Right lobe of liver (tissue), 6 donors: ENCODE results near the gene ANKRD63. TPM values are rescaled to one million over a fixed set of nuclear protein-coding genes. Genes with fewer than 3 reads are reported as not detected.

ENCODE experiments used
- ATAC-seq, 4 donors: fragments of 200-7000 bp; cut with Tn5 transposase; one replicate each; pipeline ENCODE4 v1.9.1; 2020; ENCODE audit warnings: mild to moderate bottlenecking in 4 of 4, moderate library complexity in 4 of 4
- DNase-seq, 3 donors: peaks; one replicate each; pipeline ENCODE4 v3.0.0-alpha.2; 2020
- H3K27ac ChIP-seq, 3 donors: fragments of 200-600 bp; one replicate each; pipeline ENCODE4 v1.8.0; 2022
- H3K27me3 ChIP-seq, 2 donors: fragments of 200-600 bp; one replicate each; pipeline ENCODE4 v1.8.0; 2022
- H3K36me3 ChIP-seq, 4 donors: fragments of 200-600 bp; sonication (generic) in 1 of 4; one replicate each; pipeline versions ENCODE4 v1.5.1 to v1.8.0; 2017 to 2022; ENCODE audit warnings: control low read depth in 1 of 4
- H3K4me1 ChIP-seq, 4 donors: fragments of 200-600 bp; sonication (generic) in 1 of 4; one replicate each; pipeline versions ENCODE4 v1.5.1 to v1.8.0; 2017 to 2022; ENCODE audit warnings: control low read depth in 1 of 4
- H3K4me3 ChIP-seq, 3 donors: fragments of 200-600 bp; one replicate each; pipeline ENCODE4 v1.8.0; 2022
- H3K9me3 ChIP-seq, 4 donors: fragments of 200-600 bp; sonication (generic) in 1 of 4; one replicate each; pipeline versions ENCODE4 v1.5.1 to v1.8.0; 2017 to 2022; ENCODE audit warnings: control low read depth in 1 of 4
- POLR2A ChIP-seq: fragments of 450-650 bp; IDR thresholded peaks from one replicate; pipeline ENCODE4 v1.6.1; 2017; ENCODE audit warnings: antibody characterized with exemption, mild to moderate bottlenecking
- WGBS: methylation state at CpG from one replicate; pipeline ENCODE4 v1.1.6; 2018; ENCODE audit warnings: low coverage, low lambda C conversion rate; ENCODE audit not compliant: insufficient coverage; ENCODE audit errors: missing lambda C conversion rate; 5-methylcytosine and 5-hydroxymethylcytosine counted together
- intact Hi-C, 2 donors: fragments of 100-400 bp; cut with DNase I; formaldehyde crosslinking; loops; one replicate each; pipeline versions ENCODE4 v1.11.2 to v1.14.1; 2022
- total RNA-seq, 6 experiments: library from RNA; depleted of rRNA in 2 of 6; stranded (reverse); fragments of >200 nt in 2 of 6; fragmentation: NEBNext Ultra II Directional in 3 of 6; extraction: Animal tissue kit (Norgen Biotek cat#: 25700) in 3 of 6; gene quantifications; one replicate each; pipeline versions ENCODE4 v1.1.0 to v1.2.4, GENCODE V29; 2016 to 2023
- TF ChIP-seq, protein P1 (sequence below), 4 donors: fragments of 200-600 bp in 3 of 4; fragments of 450-650 bp in 1 of 4; IDR thresholded peaks; one replicate each; pipeline versions ENCODE4 v1.5.1 to v1.8.0; 2016 to 2022; ENCODE audit warnings: antibody characterized with exemption in 4 of 4, mild to moderate bottlenecking in 2 of 4
- donor health status: DM: no; HTN: yes; CAD: no.
- donor health status: DM: no; HTN: no; CAD: no.
- donor health status: DM: no; HTN: no; CAD: no.
- donor health status: DM: no; HTN: yes; CAD: no.
- donor health status: DM: no; HTN: yes; CAD: no.

Gene ANKRD63
- total RNA-seq, 6 experiments from 2014 or later: 0.24 TPM; not detected in 5

- Histone ChIP-seq H3K36me3 (no peaks in the 10 kb centered on the region), H3K4me1 (no peaks in the 10 kb centered on the region), H3K27me3 (no peaks in the 10 kb centered on the region), H3K4me3 (no peak overlapping the region), H3K27ac (no peak overlapping the region), H3K9me3 (no peaks in the 10 kb centered on the region)
- DNase-seq (no peak), ATAC-seq (no peak)
- intact Hi-C loops: no loop called here
- no peak for TF ChIP-seq POLR2A
- TF ChIP-seq, protein P1, sequence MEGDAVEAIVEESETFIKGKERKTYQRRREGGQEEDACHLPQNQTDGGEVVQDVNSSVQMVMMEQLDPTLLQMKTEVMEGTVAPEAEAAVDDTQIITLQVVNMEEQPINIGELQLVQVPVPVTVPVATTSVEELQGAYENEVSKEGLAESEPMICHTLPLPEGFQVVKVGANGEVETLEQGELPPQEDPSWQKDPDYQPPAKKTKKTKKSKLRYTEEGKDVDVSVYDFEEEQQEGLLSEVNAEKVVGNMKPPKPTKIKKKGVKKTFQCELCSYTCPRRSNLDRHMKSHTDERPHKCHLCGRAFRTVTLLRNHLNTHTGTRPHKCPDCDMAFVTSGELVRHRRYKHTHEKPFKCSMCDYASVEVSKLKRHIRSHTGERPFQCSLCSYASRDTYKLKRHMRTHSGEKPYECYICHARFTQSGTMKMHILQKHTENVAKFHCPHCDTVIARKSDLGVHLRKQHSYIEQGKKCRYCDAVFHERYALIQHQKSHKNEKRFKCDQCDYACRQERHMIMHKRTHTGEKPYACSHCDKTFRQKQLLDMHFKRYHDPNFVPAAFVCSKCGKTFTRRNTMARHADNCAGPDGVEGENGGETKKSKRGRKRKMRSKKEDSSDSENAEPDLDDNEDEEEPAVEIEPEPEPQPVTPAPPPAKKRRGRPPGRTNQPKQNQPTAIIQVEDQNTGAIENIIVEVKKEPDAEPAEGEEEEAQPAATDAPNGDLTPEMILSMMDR (IDR thresholded peaks at IDR 0.05): no peak
- WGBS: 44% methylated on average over 4 of the region's 7 CpGs
These were observed 23.8 kb downstream of the ANKRD63 start for GRCh38 chr15:40259021-40259420.

- DNase-seq (no peak), ATAC-seq (no peak)
- Histone ChIP-seq H3K4me1 (no peaks in the 10 kb centered on the region), H3K36me3 (no peaks in the 10 kb centered on the region), H3K9me3 (no peaks in the 10 kb centered on the region), H3K4me3 (no peak overlapping the region), H3K27ac (no peak overlapping the region), H3K27me3 (peaks cover 0 to 4% of the 10 kb centered on the region in 2 donors)
- TF ChIP-seq, protein P1 (IDR thresholded peaks at IDR 0.05): no peak
- no peak for TF ChIP-seq POLR2A
- WGBS: 59% methylated on average over 5 of the region's 8 CpGs
- intact Hi-C loops: no loop called here
These were observed 24.3 kb downstream of the ANKRD63 start for GRCh38 chr15:40258544-40258943.

DNA sequence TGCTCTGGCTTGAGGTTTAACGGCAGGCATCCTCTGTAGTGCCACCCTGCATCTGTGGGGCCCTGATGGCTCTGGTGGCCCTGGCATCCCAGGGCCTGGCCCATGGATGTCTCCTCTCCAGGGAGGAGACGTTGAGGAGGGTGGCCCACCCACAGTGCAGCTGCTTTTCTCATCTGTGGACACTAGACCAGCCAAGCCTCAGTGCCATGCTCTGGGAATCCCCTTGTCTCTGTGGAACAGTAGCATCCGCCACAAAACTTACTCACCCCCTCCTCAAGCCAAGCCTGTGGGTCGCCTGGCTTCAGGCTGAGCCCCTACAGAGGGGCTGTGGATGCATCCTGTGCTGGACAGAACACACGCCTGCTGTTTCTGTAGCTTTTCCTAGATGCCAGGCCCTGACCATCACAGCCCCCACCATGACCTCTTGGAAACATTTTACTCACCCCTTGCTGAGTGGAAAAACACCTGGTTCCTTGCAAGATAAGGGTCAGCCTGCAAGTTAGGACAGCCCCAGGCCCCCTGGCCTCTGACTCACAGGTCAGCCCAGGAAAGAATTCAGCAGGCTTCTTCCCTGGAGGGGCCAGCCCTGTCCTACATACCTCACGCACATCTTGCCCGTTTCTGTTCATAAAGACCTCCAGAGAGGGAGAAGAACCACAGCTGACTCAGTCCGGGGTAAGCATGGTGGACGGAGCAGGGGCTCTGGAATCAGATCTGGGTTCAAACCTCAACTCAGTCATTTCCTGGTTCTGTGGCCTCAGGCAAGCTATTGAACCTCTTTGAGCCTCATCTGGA is 25.0 kb downstream of the ANKRD63 start:
- DNase-seq: no peak
- WGBS: 76% methylated on average over 3 of the region's 9 CpGs
- no peak for TF ChIP-seq POLR2A
- TF ChIP-seq, protein P1 (IDR thresholded peaks at IDR 0.05): no peak
- Histone ChIP-seq H3K27ac (no peak overlapping the region), H3K27me3 (peaks cover 0 to 11% of the 10 kb centered on the region in 2 donors), H3K9me3 (no peaks in the 10 kb centered on the region), H3K4me1 (peaks cover 0 to 7% (median 2%) of the 10 kb centered on the region in 4 donors), H3K36me3 (no peaks in the 10 kb centered on the region), H3K4me3 (no peak overlapping the region)
- ATAC-seq: no peak
- intact Hi-C loops: no loop called here

- no peak for DNase-seq
- Histone ChIP-seq H3K27me3 (peaks cover 0 to 17% of the 10 kb centered on the region in 2 donors), H3K27ac (no peak overlapping the region), H3K4me3 (no peak overlapping the region), H3K4me1 (peaks cover 0 to 14% (median 5%) of the 10 kb centered on the region in 4 donors), H3K9me3 (no peaks in the 10 kb centered on the region), H3K36me3 (no peaks in the 10 kb centered on the region)
- WGBS: 75% methylated on average over 6 of the region's 17 CpGs
- ATAC-seq: peak in 2 of 4 donors; percentile 35 to 51
- intact Hi-C loops: no loop called here
- TF ChIP-seq, protein P1 (IDR thresholded peaks at IDR 0.05): no peak
- no peak for TF ChIP-seq POLR2A
These were observed 26.1 kb downstream of the ANKRD63 start for GRCh38 chr15:40256638-40257235.
